Tracheal epithelial cell (primary cell): Measurements from ENCODE around the gene QARS1. TPM values are rescaled to one million over a fixed set of nuclear protein-coding genes. Genes with fewer than 3 reads are reported as not detected.

ENCODE experiments used
- total RNA-seq: library from RNA; depleted of rRNA; stranded (reverse); fragments of >200 nt; gene quantifications from 2 replicates; pipeline ENCODE4 v1.2.1, GENCODE V29; 2014

QARS1 gene
- total RNA-seq: 304 and 395 TPM in 2 replicates

DNA sequence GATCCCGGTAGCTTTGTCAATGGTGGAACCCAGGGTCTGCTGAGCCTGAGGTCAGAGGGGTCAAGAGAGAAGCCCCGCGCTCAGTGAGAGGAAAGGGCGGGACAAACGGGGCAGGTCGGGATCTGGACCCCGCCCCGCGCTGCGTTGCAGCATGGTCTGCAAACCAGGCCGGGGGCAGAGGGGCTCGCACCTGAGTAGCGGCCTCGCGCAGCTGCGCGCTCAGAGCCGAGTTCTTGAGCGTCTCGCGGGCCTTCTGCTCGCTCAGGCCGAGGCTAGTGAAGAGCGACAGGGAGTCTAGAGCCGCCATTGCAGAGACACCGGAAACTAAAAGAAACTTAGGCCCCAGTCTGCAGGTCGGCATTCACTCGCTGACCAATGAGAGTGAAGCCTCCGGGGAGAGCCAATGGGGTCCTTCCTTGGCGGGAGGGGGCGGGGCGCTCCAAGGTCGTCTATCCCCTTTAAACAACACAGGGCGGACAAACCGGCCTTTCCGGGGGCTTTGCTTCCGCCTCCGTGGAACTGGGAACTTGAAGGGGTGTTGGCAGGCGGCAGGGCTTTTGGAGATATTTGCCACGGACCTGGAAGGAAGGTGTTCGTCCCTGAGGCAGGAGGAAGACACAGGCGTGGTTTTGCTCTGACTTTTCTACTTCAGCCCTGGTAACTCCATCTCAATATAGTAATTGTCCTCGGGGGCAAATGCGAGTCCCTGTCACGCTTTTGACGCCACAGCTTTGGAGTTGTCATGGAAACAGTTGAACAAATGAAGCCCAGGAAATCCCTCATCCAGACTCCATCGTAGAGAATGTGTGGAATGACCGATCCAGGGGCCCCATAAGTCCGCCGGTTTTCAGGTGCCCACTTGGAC, at the start of gene QARS1:
TSS of gene QARS1 (minus strand) at position 331 of the 865 bp plus-strand sequence. CDS start at position 307, 24 bp downstream.

GRCh38 chr3:49132437-49133225, 28.1 kb upstream of the QARS1 start, which contains the start of gene LAMB2:
TSS of gene LAMB2 (minus strand) at chr3:49133050. CDS start at chr3:49132867, 183 bp downstream.

DNA sequence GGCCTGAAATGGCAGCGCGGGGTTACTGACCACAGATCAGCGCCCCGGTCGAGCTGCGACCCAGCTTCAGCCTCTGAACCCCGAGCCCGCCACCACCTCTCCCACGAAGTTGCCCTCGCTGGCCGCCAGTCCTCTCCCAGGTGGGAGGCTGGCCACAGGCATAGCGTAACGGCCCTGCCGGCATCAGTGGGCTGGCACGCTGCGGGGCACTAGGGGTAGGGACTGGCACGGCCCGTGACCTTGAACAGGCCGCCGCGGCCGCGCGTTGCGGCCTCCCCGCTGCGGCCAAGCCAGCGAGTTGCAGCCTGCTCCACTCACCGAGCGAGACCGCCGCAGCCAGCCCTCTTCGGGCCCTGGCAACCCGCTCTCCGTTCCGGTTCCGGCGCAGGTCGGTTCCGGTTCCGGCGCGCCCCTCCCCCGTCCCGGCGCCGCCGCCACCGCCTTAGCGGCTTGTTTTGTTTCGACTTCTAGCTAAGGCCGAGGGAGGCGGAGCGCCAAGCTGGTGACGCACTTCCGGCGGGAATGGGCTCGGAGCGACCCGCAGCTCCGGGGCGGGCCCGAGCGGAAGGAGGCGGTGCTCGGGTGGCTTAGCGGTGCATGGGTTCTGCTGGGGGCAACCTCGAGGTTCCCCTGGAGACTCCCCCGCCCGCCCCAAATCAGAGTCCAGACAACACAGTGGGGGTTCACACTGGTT, 16.0 kb upstream of the QARS1 start, which contains the start of gene USP19:
TSS of gene USP19 (minus strand) at position 386 of the 694 bp plus-strand sequence. CDS start 1,678 bp downstream, outside the sequence.

DNA sequence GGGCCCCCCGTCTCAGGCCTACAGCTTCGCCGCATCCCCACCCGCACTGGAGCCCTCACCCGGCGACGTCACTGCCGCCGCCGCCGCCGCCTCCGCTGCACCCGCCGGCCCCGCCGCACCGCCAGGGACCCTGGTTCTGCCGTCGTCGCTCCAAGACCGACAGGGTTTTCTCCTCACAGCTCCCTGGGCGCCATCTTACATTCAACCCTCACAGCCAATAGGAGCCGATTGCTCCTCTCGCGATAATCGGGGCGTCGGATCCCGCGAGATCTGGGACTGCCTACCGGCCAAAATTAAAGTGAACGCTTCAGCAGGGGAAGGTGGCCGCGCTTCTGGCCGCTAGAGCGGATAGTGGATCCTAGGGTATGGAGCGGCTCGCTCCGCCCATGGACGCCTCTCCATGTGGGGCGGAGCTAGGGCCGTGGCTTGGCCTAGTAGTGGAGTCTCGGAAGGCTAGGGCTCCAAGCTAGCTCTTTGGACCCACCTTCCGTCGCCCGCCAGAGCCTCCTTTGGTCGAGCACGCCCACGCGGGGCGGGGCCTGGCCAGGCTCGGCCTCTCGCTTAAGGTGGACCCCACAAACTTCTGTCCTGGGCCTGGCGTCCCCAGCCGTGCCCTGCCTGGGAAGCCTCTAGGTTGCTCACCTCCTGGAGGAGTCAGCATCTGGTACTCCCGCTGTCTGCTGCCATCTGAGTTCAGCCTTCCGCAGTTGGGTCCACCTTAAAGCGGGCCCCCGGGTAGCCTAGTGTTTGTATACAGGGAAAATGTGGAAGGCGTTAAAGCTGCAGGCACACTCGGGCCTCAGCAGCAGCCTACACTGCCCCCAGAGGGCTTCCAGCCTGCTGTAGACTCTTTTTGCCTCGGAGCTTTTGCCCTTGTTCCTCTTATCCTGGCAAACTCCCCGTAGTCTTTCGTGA, 10.4 kb downstream of the QARS1 start, which contains the start of gene QRICH1:
TSS of gene QRICH1 (minus strand) at position 219 of the 915 bp plus-strand sequence. CDS start 17,054 bp downstream, outside the sequence.

Other genes starting within 250 kb of the QARS1 start
- 5.5 and 8.9 TPM in 2 replicates for gene SLC25A20, start 205.9 kb downstream of the QARS1 start, total RNA-seq
- gene ARIH2, start 185.9 kb downstream of the QARS1 start, total RNA-seq: 85.5 and 87.5 TPM in 2 replicates
- 15.4 and 20.7 TPM in 2 replicates for gene P4HTM, start 114.5 kb downstream of the QARS1 start, total RNA-seq
- gene WDR6, start 97.4 kb downstream of the QARS1 start, total RNA-seq: 46.3 and 54.7 TPM in 2 replicates
- 52.9 and 62.2 TPM in 2 replicates for gene DALRD3, start 86.2 kb downstream of the QARS1 start, total RNA-seq
- gene NDUFAF3, start 82.6 kb downstream of the QARS1 start, total RNA-seq: 49.4 and 59.8 TPM in 2 replicates
- 361 and 466 TPM in 2 replicates for gene IMPDH2, start 75.4 kb downstream of the QARS1 start, total RNA-seq
- 55.6 and 88.7 TPM in 2 replicates for gene QRICH1, start 10.7 kb downstream of the QARS1 start, total RNA-seq
- gene USP19, start 16.1 kb upstream of the QARS1 start, total RNA-seq: 39.5 and 48.4 TPM in 2 replicates
- gene LAMB2, start 28.3 kb upstream of the QARS1 start, total RNA-seq: 288 and 328 TPM in 2 replicates
- gene CCDC71, start 61.6 kb upstream of the QARS1 start, total RNA-seq: 15.1 and 20.2 TPM in 2 replicates
- 53.7 and 55.9 TPM in 2 replicates for gene KLHDC8B, start 66.8 kb upstream of the QARS1 start, total RNA-seq
- 0.96 and 2.1 TPM in 2 replicates for gene C3orf62, start 172.5 kb upstream of the QARS1 start, total RNA-seq
- 13.6 and 15.7 TPM in 2 replicates for gene USP4, start 235.3 kb upstream of the QARS1 start, total RNA-seq